Smooth muscle cell (in vitro differentiated cells): ENCODE measurements around the gene UCK2. TPM values are rescaled to one million over a fixed set of nuclear protein-coding genes. Genes with fewer than 3 reads are reported as not detected.

Source experiments
- DNase-seq: peaks from one replicate; lab custom pipeline; 2025; ENCODE audit not compliant: unreplicated experiment; lab: John Stamatoyannopoulos, UW
- H2AFZ ChIP-seq: fragments of 200-600 bp; sonication (generic); 2 replicates; pipeline ENCODE4 v1.6.0; 2016; ENCODE audit warnings: antibody characterized with exemption, low read depth, mild to moderate bottlenecking
- H3F3A ChIP-seq: fragments of 200-600 bp; sonication (generic); 2 replicates; pipeline ENCODE4 v1.6.0; 2017; ENCODE audit warnings: antibody characterized with exemption, low read depth
- H3K27ac ChIP-seq: fragments of 200-600 bp; sonication (generic); 2 replicates; pipeline ENCODE4 v1.5.1; 2016; ENCODE audit warnings: low read depth, mild to moderate bottlenecking
- H3K27me3 ChIP-seq: fragments of 200-600 bp; sonication (generic); 2 replicates; pipeline ENCODE4 v1.6.1; 2016; ENCODE audit warnings: low read depth, mild to moderate bottlenecking
- H3K36me3 ChIP-seq: fragments of 200-600 bp; sonication (generic); 2 replicates; pipeline ENCODE4 v1.5.1; 2016; ENCODE audit warnings: low read depth
- H3K4me1 ChIP-seq: fragments of 200-600 bp; sonication (generic); 2 replicates; pipeline ENCODE4 v1.5.1; 2016; ENCODE audit warnings: low read depth
- H3K4me2 ChIP-seq: fragments of 200-600 bp; sonication (generic); 2 replicates; pipeline ENCODE4 v1.6.0; 2016; ENCODE audit warnings: mild to moderate bottlenecking
- H3K4me3 ChIP-seq: fragments of 200-600 bp; sonication (generic); 2 replicates; pipeline ENCODE4 v1.5.1; 2016; ENCODE audit warnings: mild to moderate bottlenecking
- H3K79me2 ChIP-seq: fragments of 200-600 bp; sonication (generic); 2 replicates; pipeline ENCODE4 v1.6.0; 2016; ENCODE audit warnings: low read depth, mild to moderate bottlenecking
- H3K9ac ChIP-seq: fragments of 200-600 bp; sonication (generic); 2 replicates; pipeline ENCODE4 v1.6.0; 2016; ENCODE audit warnings: low read depth
- H3K9me3 ChIP-seq: fragments of 200-600 bp; sonication (generic); replicated peaks from 2 replicates; pipeline ENCODE4 v1.5.1; 2016; ENCODE audit warnings: low read depth
- H4K20me1 ChIP-seq: fragments of 200-600 bp; sonication (generic); 2 replicates; pipeline ENCODE4 v1.6.0; 2016; ENCODE audit warnings: low read depth
- WGBS: methylation state at CpG from one replicate; pipeline ENCODE4 v1.1.7; 2016; ENCODE audit warnings: low lambda C conversion rate; 5-methylcytosine and 5-hydroxymethylcytosine counted together
- polyA plus RNA-seq: library from polyadenylated mRNA; unstranded; fragments of >200 nt; fragmentation: Nextera tagmentation; extraction: Ambion mirVana; gene quantifications from 2 replicates; pipeline ENCODE4 v1.2.1, GENCODE V29; 2016
- total RNA-seq: library from RNA; depleted of rRNA; stranded (reverse); fragments of >200 nt; gene quantifications from 2 replicates; pipeline ENCODE4 v1.2.3, GENCODE V29; 2014
- TF ChIP-seq, protein P1 (sequence below): fragments of 200-600 bp; sonication (generic); IDR thresholded peaks from 2 replicates; pipeline ENCODE4 v1.5.1; 2017; ENCODE audit warnings: borderline replicate concordance, mild to moderate bottlenecking, antibody characterized with exemption; ENCODE audit not compliant: insufficient read depth, poor library complexity, severe bottlenecking

The UCK2 gene
- total and polyA plus RNA-seq, 2 experiments from 2014 or later: 32.6 to 39.5 TPM

- no peak overlapping the region for H3K4me2 ChIP-seq
- H3K4me1 ChIP-seq: peaks cover 13% of the 10 kb centered on the region
- TF ChIP-seq, protein P1, sequence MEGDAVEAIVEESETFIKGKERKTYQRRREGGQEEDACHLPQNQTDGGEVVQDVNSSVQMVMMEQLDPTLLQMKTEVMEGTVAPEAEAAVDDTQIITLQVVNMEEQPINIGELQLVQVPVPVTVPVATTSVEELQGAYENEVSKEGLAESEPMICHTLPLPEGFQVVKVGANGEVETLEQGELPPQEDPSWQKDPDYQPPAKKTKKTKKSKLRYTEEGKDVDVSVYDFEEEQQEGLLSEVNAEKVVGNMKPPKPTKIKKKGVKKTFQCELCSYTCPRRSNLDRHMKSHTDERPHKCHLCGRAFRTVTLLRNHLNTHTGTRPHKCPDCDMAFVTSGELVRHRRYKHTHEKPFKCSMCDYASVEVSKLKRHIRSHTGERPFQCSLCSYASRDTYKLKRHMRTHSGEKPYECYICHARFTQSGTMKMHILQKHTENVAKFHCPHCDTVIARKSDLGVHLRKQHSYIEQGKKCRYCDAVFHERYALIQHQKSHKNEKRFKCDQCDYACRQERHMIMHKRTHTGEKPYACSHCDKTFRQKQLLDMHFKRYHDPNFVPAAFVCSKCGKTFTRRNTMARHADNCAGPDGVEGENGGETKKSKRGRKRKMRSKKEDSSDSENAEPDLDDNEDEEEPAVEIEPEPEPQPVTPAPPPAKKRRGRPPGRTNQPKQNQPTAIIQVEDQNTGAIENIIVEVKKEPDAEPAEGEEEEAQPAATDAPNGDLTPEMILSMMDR: no peak
- H3K36me3 ChIP-seq: no peaks in the 10 kb centered on the region
- H3K9ac ChIP-seq: no peak overlapping the region
- no peak overlapping the region for H2AFZ ChIP-seq
- 100% methylated on average over 2 of the region's 2 CpGs for WGBS
- H3K79me2 ChIP-seq: peaks cover 91% of the 10 kb centered on the region
- no peak overlapping the region for H3K4me3 ChIP-seq
- H4K20me1 ChIP-seq: peaks cover 30% of the 10 kb centered on the region
- no peaks in the 10 kb centered on the region for H3K9me3 ChIP-seq
- H3K27me3 ChIP-seq: no peaks in the 10 kb centered on the region
- no peaks in the 10 kb centered on the region for H3F3A ChIP-seq
- H3K27ac ChIP-seq: no peak overlapping the region
- no peak for DNase-seq
These were observed 32.7 kb downstream of the UCK2 start for GRCh38 chr1:165860065-165860464.

GRCh38 chr1:165861911-165862310 is 34.5 kb downstream of the UCK2 start:
- H3K79me2 ChIP-seq: peaks cover 91% of the 10 kb centered on the region
- no peak overlapping the region for H3K4me3 ChIP-seq
- 76% methylated on average over 5 of the region's 5 CpGs for WGBS
- H3K9ac ChIP-seq: no peak overlapping the region
- no peaks in the 10 kb centered on the region for H3K27me3 ChIP-seq
- peaks cover 2% of the 10 kb centered on the region for H3F3A ChIP-seq
- no peak overlapping the region for H3K27ac ChIP-seq
- H3K9me3 ChIP-seq: no peaks in the 10 kb centered on the region
- H3K4me2 ChIP-seq: no peak overlapping the region
- no peak for DNase-seq
- H4K20me1 ChIP-seq: peaks cover 33% of the 10 kb centered on the region
- no peaks in the 10 kb centered on the region for H3K36me3 ChIP-seq
- peaks cover 4% of the 10 kb centered on the region for H3K4me1 ChIP-seq
- TF ChIP-seq, protein P1: no peak
- no peak overlapping the region for H2AFZ ChIP-seq

DNA sequence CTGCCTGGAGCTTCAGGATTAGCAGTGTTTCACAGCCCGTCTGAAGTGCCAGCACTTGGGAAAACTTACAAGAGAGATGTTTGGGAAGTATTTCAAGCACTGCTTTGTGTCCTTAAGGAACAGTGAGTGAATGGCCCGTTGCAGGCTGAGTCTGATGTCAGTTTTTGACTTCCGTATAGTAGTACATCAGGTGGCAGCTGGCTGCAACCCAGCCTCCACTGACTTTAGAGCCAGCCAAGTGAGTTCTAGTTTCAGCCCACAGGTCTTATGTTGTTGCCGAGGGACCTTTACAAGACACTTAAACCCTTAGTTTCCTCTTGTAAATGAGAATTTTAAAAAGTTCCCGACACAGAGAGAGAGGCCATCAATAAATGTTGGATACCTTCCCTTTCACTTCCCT is 35.0 kb downstream of the UCK2 start:
- TF ChIP-seq, protein P1: no peak
- H3F3A ChIP-seq: peaks cover 2% of the 10 kb centered on the region
- H3K4me3 ChIP-seq: no peak overlapping the region
- H3K9me3 ChIP-seq: no peaks in the 10 kb centered on the region
- no peak overlapping the region for H3K27ac ChIP-seq
- no peak overlapping the region for H2AFZ ChIP-seq
- 76% methylated on average over 5 of the region's 5 CpGs for WGBS
- no peak overlapping the region for H3K9ac ChIP-seq
- H3K36me3 ChIP-seq: no peaks in the 10 kb centered on the region
- H4K20me1 ChIP-seq: peaks cover 28% of the 10 kb centered on the region
- H3K79me2 ChIP-seq: peaks cover 91% of the 10 kb centered on the region
- H3K27me3 ChIP-seq: no peaks in the 10 kb centered on the region
- H3K4me1 ChIP-seq: peaks cover 4% of the 10 kb centered on the region
- no peak for DNase-seq
- H3K4me2 ChIP-seq: no peak overlapping the region

DNA sequence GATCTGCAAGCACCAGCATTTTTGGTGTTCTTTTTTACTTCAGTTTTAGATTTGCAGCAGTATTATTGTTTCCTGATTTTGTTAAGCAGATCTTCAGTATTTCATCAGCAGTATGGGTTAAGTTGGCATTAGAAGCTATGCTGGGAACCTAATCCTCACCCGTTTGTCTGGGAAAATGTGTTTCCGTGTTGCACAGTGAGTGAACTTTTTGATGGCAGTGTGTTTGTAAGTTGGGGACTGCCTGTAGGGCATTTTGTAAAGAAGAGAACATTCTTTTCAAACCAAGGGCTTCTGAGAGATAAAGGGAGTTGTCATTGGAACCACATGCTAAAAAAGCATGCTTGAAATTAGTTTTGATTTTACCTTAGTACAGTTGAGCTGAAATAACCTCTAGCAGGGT is 35.9 kb downstream of the UCK2 start:
- TF ChIP-seq, protein P1: no peak
- no peaks in the 10 kb centered on the region for H3K36me3 ChIP-seq
- H3F3A ChIP-seq: peaks cover 2% of the 10 kb centered on the region
- H3K4me1 ChIP-seq: peaks cover 4% of the 10 kb centered on the region
- no peak overlapping the region for H3K9ac ChIP-seq
- H4K20me1 ChIP-seq: peaks cover 24% of the 10 kb centered on the region
- H3K4me3 ChIP-seq: no peak overlapping the region
- DNase-seq: no peak
- H2AFZ ChIP-seq: no peak overlapping the region
- H3K27ac ChIP-seq: no peak overlapping the region
- H3K9me3 ChIP-seq: no peaks in the 10 kb centered on the region
- H3K4me2 ChIP-seq: no peak overlapping the region
- no peaks in the 10 kb centered on the region for H3K27me3 ChIP-seq
- peaks cover 92% of the 10 kb centered on the region for H3K79me2 ChIP-seq
- 16% methylated on average over 2 of the region's 2 CpGs for WGBS
